ENCODE results near the gene DAAM1.

DAAM1 gene

GRCh38 chr14:59295951-59296350, 107.5 kb downstream of the DAAM1 start:
- H3K4ac ChIP-seq (ENCODE audit: low read length), result no peak overlapping the region
- H3K23ac ChIP-seq (ENCODE audit: low read depth, low read length, poor library complexity), result no peak overlapping the region
- H3K9ac ChIP-seq (ENCODE audit: low read depth, low read length, poor library complexity), result no peak overlapping the region
- no peaks in the 10 kb centered on the region for H3K4me1 ChIP-seq (ENCODE audit: control insufficient read depth in 2 of 2, insufficient read depth in 1 of 2, low read depth in 1 of 2, low read length in 2 of 2)
- H2BK15ac ChIP-seq (ENCODE audit: low read length), result no peak overlapping the region
- no peak for DNase-seq (ENCODE audit: low spot score)
- H2AFZ ChIP-seq (ENCODE audit: low read length), result no peak overlapping the region
- H3K27ac ChIP-seq (replicated peaks; ENCODE audit: low read length), result no peak overlapping the region
- H2BK12ac ChIP-seq (ENCODE audit: low read length), result no peak overlapping the region
- no peak overlapping the region for H3K18ac ChIP-seq (ENCODE audit: low read length)
- H3K9me3 ChIP-seq (replicated peaks in 1 of 2; ENCODE audit: control insufficient read depth in 2 of 2, insufficient read depth in 1 of 2, low read depth in 1 of 2, low read length in 2 of 2), result no peaks in the 10 kb centered on the region
- no peak overlapping the region for H2BK5ac ChIP-seq (ENCODE audit: low read length)
- H3K14ac ChIP-seq (ENCODE audit: low read length), result no peak overlapping the region
- H3K36me3 ChIP-seq (replicated peaks in 1 of 2; ENCODE audit: control insufficient read depth in 2 of 2, insufficient read depth in 2 of 2, low read length in 2 of 2), result peaks cover 8 to 31% of the 10 kb centered on the region in 2 donors
- no peak overlapping the region for H2BK120ac ChIP-seq (ENCODE audit: low read depth, low read length)
- H3K27me3 ChIP-seq (ENCODE audit: control insufficient read depth in 3 of 3, insufficient read depth in 3 of 3, low read depth in 1 of 3, low read length in 3 of 3), result no peaks in the 10 kb centered on the region
- H3K4me2 ChIP-seq (ENCODE audit: insufficient read depth, low read length, poor library complexity, severe bottlenecking), result no peak overlapping the region
- H3K79me1 ChIP-seq (ENCODE audit: low read depth, low read length), result no peaks in the 10 kb centered on the region
- H4K91ac ChIP-seq (ENCODE audit: low read depth, low read length, poor library complexity), result no peak overlapping the region
- H2AK5ac ChIP-seq (ENCODE audit: low read depth, low read length), result no peak overlapping the region
- H4K8ac ChIP-seq (ENCODE audit: low read depth, low read length), result no peak overlapping the region
- H3K4me3 ChIP-seq (ENCODE audit: low read length in 2 of 2), result no peak overlapping the region

- WGBS, 2 donors (ENCODE audit: extremely low coverage in 2 of 2, insufficient read length in 2 of 2, insufficient replicate concordance in 1 of 2), result no CpG with 5 or more reads among the region's 2 CpGs
- Histone ChIP-seq H2BK5ac (ENCODE audit: low read length) (no peak overlapping the region), H3K4me2 (ENCODE audit: insufficient read depth, low read length, poor library complexity, severe bottlenecking) (no peak overlapping the region), H3K36me3 (replicated peaks in 1 of 2; ENCODE audit: control insufficient read depth in 2 of 2, insufficient read depth in 2 of 2, low read length in 2 of 2) (peaks cover 6 to 26% of the 10 kb centered on the region in 2 donors), H2AK5ac (ENCODE audit: low read depth, low read length) (no peak overlapping the region), H3K79me1 (ENCODE audit: low read depth, low read length) (no peaks in the 10 kb centered on the region), H3K4me3 (ENCODE audit: low read length in 2 of 2) (no peak overlapping the region), H2AFZ (ENCODE audit: low read length) (no peak overlapping the region), H3K14ac (ENCODE audit: low read length) (no peak overlapping the region), H2BK120ac (ENCODE audit: low read depth, low read length) (no peak overlapping the region), H3K4me1 (ENCODE audit: control insufficient read depth in 2 of 2, insufficient read depth in 1 of 2, low read depth in 1 of 2, low read length in 2 of 2) (no peaks in the 10 kb centered on the region), H2BK15ac (ENCODE audit: low read length) (no peak overlapping the region), H3K18ac (ENCODE audit: low read length) (no peak overlapping the region), H3K4ac (ENCODE audit: low read length) (no peak overlapping the region), H4K8ac (ENCODE audit: low read depth, low read length) (no peak overlapping the region), H3K23ac (ENCODE audit: low read depth, low read length, poor library complexity) (no peak overlapping the region), H3K9ac (ENCODE audit: low read depth, low read length, poor library complexity) (no peak overlapping the region), H2BK12ac (ENCODE audit: low read length) (no peak overlapping the region), H3K27me3 (ENCODE audit: control insufficient read depth in 3 of 3, insufficient read depth in 3 of 3, low read depth in 1 of 3, low read length in 3 of 3) (no peaks in the 10 kb centered on the region), H3K9me3 (replicated peaks in 1 of 2; ENCODE audit: control insufficient read depth in 2 of 2, insufficient read depth in 1 of 2, low read depth in 1 of 2, low read length in 2 of 2) (no peaks in the 10 kb centered on the region), H3K27ac (replicated peaks; ENCODE audit: low read length) (no peak overlapping the region), H4K91ac (ENCODE audit: low read depth, low read length, poor library complexity) (no peak overlapping the region)
- DNase-seq (ENCODE audit: low spot score), result no peak
Observed at GRCh38 chr14:59296508-59296907, 108.0 kb downstream of the DAAM1 start.

GRCh38 chr14:59297071-59297776, 108.8 kb downstream of the DAAM1 start:
- Histone ChIP-seq H3K14ac (ENCODE audit: low read length) (no peak overlapping the region), H2AFZ (ENCODE audit: low read length) (no peak overlapping the region), H3K9me3 (replicated peaks in 1 of 2; ENCODE audit: control insufficient read depth in 2 of 2, insufficient read depth in 1 of 2, low read depth in 1 of 2, low read length in 2 of 2) (no peaks in the 10 kb centered on the region), H2BK120ac (ENCODE audit: low read depth, low read length) (no peak overlapping the region), H2BK5ac (ENCODE audit: low read length) (no peak overlapping the region), H3K4ac (ENCODE audit: low read length) (no peak overlapping the region), H3K79me1 (ENCODE audit: low read depth, low read length) (no peaks in the 10 kb centered on the region), H3K36me3 (replicated peaks in 1 of 2; ENCODE audit: control insufficient read depth in 2 of 2, insufficient read depth in 2 of 2, low read length in 2 of 2) (peaks cover under 1 to 18% of the 10 kb centered on the region in 2 donors), H3K18ac (ENCODE audit: low read length) (no peak overlapping the region), H4K91ac (ENCODE audit: low read depth, low read length, poor library complexity) (no peak overlapping the region), H3K23ac (ENCODE audit: low read depth, low read length, poor library complexity) (no peak overlapping the region), H3K4me1 (ENCODE audit: control insufficient read depth in 2 of 2, insufficient read depth in 1 of 2, low read depth in 1 of 2, low read length in 2 of 2) (no peaks in the 10 kb centered on the region), H3K9ac (ENCODE audit: low read depth, low read length, poor library complexity) (no peak overlapping the region), H3K27ac (replicated peaks; ENCODE audit: low read length) (no peak overlapping the region), H4K8ac (ENCODE audit: low read depth, low read length) (no peak overlapping the region), H3K4me3 (ENCODE audit: low read length in 2 of 2) (no peak overlapping the region), H2BK15ac (ENCODE audit: low read length) (no peak overlapping the region), H2BK12ac (ENCODE audit: low read length) (no peak overlapping the region), H3K4me2 (ENCODE audit: insufficient read depth, low read length, poor library complexity, severe bottlenecking) (no peak overlapping the region), H2AK5ac (ENCODE audit: low read depth, low read length) (no peak overlapping the region), H3K27me3 (ENCODE audit: control insufficient read depth in 3 of 3, insufficient read depth in 3 of 3, low read depth in 1 of 3, low read length in 3 of 3) (no peaks in the 10 kb centered on the region)
- DNase-seq (ENCODE audit: low spot score), result no peak
- no CpG with 5 or more reads among the region's 5 CpGs for WGBS, 2 donors (ENCODE audit: extremely low coverage in 2 of 2, insufficient read length in 2 of 2, insufficient replicate concordance in 1 of 2)

- no peak overlapping the region for H3K4me2 ChIP-seq (ENCODE audit: insufficient read depth, low read length, poor library complexity, severe bottlenecking)
- no peaks in the 10 kb centered on the region for H3K27me3 ChIP-seq (ENCODE audit: control insufficient read depth in 3 of 3, insufficient read depth in 3 of 3, low read depth in 1 of 3, low read length in 3 of 3)
- H2BK120ac ChIP-seq (ENCODE audit: low read depth, low read length), result no peak overlapping the region
- no peak overlapping the region for H2AK5ac ChIP-seq (ENCODE audit: low read depth, low read length)
- no peak overlapping the region for H2BK15ac ChIP-seq (ENCODE audit: low read length)
- H3K9me3 ChIP-seq (replicated peaks in 1 of 2; ENCODE audit: control insufficient read depth in 2 of 2, insufficient read depth in 1 of 2, low read depth in 1 of 2, low read length in 2 of 2), result no peaks in the 10 kb centered on the region
- no peak overlapping the region for H2AFZ ChIP-seq (ENCODE audit: low read length)
- H3K27ac ChIP-seq (replicated peaks; ENCODE audit: low read length), result no peak overlapping the region
- no peaks in the 10 kb centered on the region for H3K36me3 ChIP-seq (replicated peaks in 1 of 2; ENCODE audit: control insufficient read depth in 2 of 2, insufficient read depth in 2 of 2, low read length in 2 of 2)
- H4K8ac ChIP-seq (ENCODE audit: low read depth, low read length), result no peak overlapping the region
- no peaks in the 10 kb centered on the region for H3K4me1 ChIP-seq (ENCODE audit: control insufficient read depth in 2 of 2, insufficient read depth in 1 of 2, low read depth in 1 of 2, low read length in 2 of 2)
- H3K18ac ChIP-seq (ENCODE audit: low read length), result no peak overlapping the region
- H2BK12ac ChIP-seq (ENCODE audit: low read length), result no peak overlapping the region
- no peak overlapping the region for H3K23ac ChIP-seq (ENCODE audit: low read depth, low read length, poor library complexity)
- no peak overlapping the region for H3K14ac ChIP-seq (ENCODE audit: low read length)
- no peak overlapping the region for H3K9ac ChIP-seq (ENCODE audit: low read depth, low read length, poor library complexity)
- H2BK5ac ChIP-seq (ENCODE audit: low read length), result no peak overlapping the region
- H4K91ac ChIP-seq (ENCODE audit: low read depth, low read length, poor library complexity), result no peak overlapping the region
- WGBS, 2 donors (ENCODE audit: extremely low coverage in 2 of 2, insufficient read length in 2 of 2, insufficient replicate concordance in 1 of 2), result no CpG with 5 or more reads among the region's 1 CpG
- no peak overlapping the region for H3K4ac ChIP-seq (ENCODE audit: low read length)
- H3K4me3 ChIP-seq (ENCODE audit: low read length in 2 of 2), result no peak overlapping the region
- no peak for DNase-seq (ENCODE audit: low spot score)
- H3K79me1 ChIP-seq (ENCODE audit: low read depth, low read length), result no peaks in the 10 kb centered on the region
Observed at GRCh38 chr14:59299731-59300130, 111.3 kb downstream of the DAAM1 start.
